Measurements from ENCODE around the gene PRSS22.

PRSS22 gene, protein sequence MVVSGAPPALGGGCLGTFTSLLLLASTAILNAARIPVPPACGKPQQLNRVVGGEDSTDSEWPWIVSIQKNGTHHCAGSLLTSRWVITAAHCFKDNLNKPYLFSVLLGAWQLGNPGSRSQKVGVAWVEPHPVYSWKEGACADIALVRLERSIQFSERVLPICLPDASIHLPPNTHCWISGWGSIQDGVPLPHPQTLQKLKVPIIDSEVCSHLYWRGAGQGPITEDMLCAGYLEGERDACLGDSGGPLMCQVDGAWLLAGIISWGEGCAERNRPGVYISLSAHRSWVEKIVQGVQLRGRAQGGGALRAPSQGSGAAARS

GRCh38 chr16:2857451-2858244 lies at the start of gene PRSS22:
Gene PRSS22, minus strand, starts transcription at chr16:2858170. Its CDS starts 66 bp downstream, at chr16:2858104.
- peak; percentile 10 for DNase-seq

GRCh38 chr16:2907084-2907753 lies 49.2 kb upstream of the PRSS22 start:
- DNase-seq: peak; percentile 47

DNA sequence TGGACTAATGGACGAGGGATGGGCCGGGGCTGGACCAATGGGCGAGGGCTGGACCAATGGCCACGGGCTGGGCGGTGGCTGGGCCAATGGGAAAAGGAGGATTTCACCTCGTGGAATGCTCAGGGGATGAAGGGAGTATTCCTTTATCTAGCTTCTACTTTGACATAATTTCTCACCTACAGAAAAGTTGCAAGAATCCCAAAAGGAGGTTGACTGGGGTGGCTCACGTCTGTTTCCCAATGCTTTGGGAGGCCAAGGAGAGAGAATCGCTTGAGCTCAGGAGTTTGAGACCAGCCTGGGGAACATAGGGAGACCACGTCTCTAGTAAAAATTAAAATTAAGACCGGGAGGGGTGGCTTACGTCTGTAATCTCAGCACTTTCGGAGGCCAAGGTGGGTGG lies 48.0 kb upstream of the PRSS22 start:
- no peak for DNase-seq

- peak; percentile 98 for DNase-seq
Measured at GRCh38 chr16:2905241-2905987, 47.4 kb upstream of the PRSS22 start.

DNA sequence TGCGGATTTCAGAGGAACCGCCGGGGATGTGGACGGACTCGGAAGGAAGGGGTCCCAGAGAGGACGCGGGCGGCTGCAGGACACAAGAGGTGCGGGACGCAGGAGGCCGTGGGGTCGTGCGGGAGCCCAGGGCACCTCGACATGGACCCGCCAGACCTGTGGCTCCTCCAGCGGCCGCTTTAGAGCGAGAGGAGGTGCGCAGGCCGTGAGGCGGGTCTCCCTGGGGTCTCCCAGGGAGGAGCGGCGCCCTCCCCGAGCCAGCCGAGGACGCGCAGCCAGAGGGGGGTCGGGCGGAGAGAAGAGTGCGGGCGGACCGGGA lies 46.9 kb upstream of the PRSS22 start:
- DNase-seq: no peak

DNA sequence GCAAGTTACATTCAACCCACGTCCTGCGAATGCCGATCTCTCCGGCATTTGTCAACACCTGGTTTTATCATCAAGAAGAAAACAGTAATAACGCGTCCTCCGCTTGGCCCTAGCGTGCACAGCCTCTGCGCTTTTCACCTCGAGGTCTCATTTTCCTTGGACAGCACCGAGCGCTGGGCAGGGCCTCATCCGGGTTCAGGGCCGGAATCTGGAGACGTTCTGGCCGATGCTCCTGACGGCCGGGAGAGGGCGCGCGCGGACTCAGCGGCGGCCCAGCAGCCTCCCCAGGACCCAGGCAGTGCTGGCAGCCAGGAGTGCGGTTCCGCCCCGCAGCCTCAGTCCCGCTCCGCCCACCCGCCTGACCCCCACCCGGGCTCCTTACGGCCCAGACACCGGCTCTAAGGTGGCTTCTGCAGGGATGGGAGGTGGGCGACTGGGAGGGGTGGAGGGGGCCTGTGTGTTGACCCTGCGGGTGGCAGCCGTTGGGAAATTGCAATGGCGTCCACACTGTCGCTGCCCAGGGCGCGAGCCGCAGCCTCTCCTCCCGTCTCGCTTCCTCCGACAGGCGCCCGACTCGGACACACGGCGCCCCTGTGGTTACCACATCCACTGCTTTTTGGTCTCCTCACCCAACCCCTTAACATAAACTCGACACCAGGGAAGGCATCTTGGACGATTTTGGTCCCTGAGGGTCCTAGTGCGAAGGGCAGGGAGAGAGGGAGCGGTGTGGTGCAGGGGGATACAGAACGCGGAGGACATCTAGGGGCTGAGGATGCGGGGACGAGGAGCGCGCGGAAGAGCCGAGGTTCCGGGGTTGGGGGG lies 46.3 kb upstream of the PRSS22 start:
- peak; percentile 81 for DNase-seq

- no peak for DNase-seq
Measured at GRCh38 chr16:2902337-2903130, 44.6 kb upstream of the PRSS22 start.

DNA sequence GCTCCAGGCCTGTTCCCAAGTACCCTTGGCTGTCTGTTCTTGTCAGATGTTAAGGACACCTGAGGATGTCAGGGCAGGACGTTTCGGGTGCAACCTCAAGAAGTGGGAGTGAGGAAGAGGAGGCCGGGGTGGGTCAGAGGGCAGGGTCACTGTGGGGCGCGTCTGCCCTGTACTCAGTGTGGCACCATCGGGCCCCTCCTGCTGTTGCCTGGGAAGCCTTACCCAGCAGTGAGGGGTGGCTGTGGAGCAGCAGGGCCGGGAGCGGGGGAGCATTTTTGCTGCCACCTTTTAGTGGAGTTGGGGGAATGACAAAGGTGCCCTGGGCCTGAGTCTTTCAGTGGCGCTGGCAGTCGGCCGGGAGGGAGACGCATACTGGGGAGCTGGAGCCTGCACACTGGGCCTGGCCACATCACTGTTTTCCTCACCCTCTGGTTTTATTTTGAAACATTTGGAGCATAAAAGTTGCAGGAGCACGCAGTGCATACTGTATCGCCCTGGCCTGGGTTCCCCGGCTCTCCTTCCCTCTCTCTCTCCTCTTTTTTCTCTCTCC lies 42.6 kb upstream of the PRSS22 start:
- DNase-seq: no peak

DNA sequence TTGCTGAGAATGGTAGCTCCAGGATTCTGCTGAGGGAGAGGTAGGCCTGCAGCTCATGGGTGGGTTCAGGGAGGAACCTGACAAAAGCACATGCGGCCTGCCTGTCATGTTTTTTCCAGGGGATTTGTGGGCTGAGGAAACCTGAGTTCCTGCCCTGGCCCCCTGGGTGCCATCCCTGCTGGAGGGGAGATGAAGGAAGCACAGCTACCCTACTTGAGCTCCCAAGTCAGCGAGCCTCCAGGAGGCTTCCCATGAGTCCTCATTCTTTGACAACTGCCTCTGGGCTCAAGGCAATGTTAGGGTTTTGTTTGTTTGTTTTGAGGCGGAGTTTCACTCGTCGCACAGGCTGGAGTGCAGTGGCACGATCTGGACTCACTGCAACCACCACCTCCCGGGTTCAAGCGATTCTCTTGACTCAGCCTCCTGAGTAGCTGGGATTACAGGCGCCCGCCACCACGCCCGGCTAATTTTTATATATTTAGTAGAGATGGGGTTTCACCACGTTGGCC lies 41.6 kb upstream of the PRSS22 start:
- DNase-seq: no peak

- no peak for DNase-seq
Measured at GRCh38 chr16:2898831-2899563, 41.0 kb upstream of the PRSS22 start.

DNA sequence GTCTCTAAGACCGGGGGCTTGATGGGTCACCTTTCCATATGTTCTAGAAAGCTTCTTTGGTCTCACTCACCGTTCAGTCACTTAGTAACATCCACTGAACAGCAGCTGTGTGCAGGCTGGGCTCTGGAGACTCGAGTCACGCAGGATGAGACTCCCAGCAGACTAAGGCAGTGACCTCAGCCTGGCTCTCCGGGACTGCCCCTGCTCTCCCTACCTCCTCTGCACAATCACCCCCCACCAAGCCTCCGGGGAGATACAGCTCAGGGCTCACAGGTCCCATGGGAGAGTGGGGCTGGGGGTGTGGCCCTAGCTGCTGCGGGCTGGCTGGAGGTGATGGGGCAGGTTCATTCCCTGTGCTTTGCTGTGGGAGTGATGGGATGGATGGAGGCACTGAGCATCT lies 39.1 kb upstream of the PRSS22 start:
- DNase-seq: no peak

- DNase-seq: no peak
Measured at GRCh38 chr16:2896480-2897010, 38.6 kb upstream of the PRSS22 start.

DNA sequence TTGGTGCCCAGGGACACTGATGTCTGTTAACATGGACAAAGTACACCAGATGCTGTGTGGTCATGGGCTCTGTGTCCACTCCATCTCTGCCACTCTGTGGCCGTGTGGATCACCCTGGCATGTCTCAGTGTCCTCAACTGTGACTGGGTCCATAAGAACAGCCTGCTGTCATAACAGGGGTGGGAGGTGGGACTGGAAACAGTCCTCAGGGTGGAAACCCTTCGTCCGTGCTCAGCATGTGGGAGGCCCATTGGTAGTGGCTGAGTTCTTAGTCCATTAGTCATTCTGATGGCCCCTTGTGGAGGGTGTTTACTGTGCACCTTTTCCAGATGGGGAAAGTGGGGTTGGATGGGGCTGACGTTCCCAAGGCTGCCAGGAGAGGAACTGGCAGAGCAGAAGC lies 37.8 kb upstream of the PRSS22 start:
- no peak for DNase-seq

GRCh38 chr16:2894231-2894630 lies 36.3 kb upstream of the PRSS22 start:
- DNase-seq: no peak

DNA sequence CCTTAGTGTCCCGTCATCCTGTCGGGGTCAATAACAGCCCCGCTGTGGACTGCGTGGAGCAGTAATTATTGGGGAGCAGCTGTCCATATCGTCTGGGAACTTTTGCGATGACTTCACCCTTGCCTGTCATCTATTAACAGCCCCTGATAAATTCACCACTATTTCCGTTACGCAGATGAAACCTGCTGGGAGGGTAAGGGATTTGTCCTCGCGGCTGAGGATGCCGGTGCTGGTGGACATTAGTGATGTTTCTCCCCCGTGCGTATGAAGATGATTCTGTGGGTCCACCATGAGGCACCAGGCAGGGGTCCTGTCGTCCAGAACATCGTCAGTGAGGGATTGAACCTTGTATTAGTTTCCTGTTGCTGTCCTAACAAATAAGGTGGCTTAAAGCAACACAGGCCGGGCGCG lies 26.1 kb upstream of the PRSS22 start:
- no peak for DNase-seq

- DNase-seq: peak; percentile 22
Measured at GRCh38 chr16:2883458-2883908, 25.5 kb upstream of the PRSS22 start.

GRCh38 chr16:2882650-2883457 lies 24.9 kb upstream of the PRSS22 start, which contains the start of gene FLYWCH2:
Gene FLYWCH2, plus strand, starts transcription at chr16:2883215. Its CDS starts 13,235 bp downstream, at chr16:2896450.
- peak; percentile 99 for DNase-seq

GRCh38 chr16:2881783-2882649 lies 24.0 kb upstream of the PRSS22 start:
- peak; percentile 39 for DNase-seq
